Stimulated activated memory B cell treated with anti-CD40 and anti-IgM and Interleukin-4, amounts not matched to agents 10 μg/mL and 1 μg/mL and 100 μg/mL, for 72 hours (primary cell): ENCODE data around the gene SBDS.
"Not testable (repeated sequence)": the region's sequence is repeated elsewhere in the genome, so short reads cannot be mapped to it uniquely, and the experiment has no call there.

ENCODE experiments used
- ATAC-seq: fragments of 150-1000 bp; cut with Tn5 transposase; 2 replicates; pipeline ENCODE4 v1.10.0; 2021
- H3K27ac Mint-ChIP-seq: one replicate; pipeline ENCODE4 v1.8.0; 2022; ENCODE audit warnings: mild to moderate bottlenecking, mixed read lengths
- H3K27me3 Mint-ChIP-seq: one replicate; pipeline ENCODE4 v1.8.0; 2022; ENCODE audit warnings: mixed read lengths
- H3K36me3 Mint-ChIP-seq: one replicate; pipeline ENCODE4 v1.8.0; 2022; ENCODE audit warnings: mixed read lengths
- H3K4me1 Mint-ChIP-seq: one replicate; pipeline ENCODE4 v1.8.0; 2022; ENCODE audit warnings: mixed read lengths
- H3K4me3 Mint-ChIP-seq: one replicate; pipeline ENCODE4 v1.8.0; 2022; ENCODE audit warnings: mild to moderate bottlenecking, moderate library complexity, mixed read lengths
- H3K9me3 Mint-ChIP-seq: one replicate; pipeline ENCODE4 v1.8.0; 2022; ENCODE audit warnings: mixed read lengths

SBDS gene

GRCh38 chr7:66995050-66995776 is at the start of gene SBDS:
Gene SBDS (minus strand): TSS chr7:66995586. CDS start chr7:66995417, 169 bp downstream.
- H3K4me3 Mint-ChIP-seq, result peak within 1 kb of the TSS; percentile 100
- H3K27me3 Mint-ChIP-seq, H3K9me3 Mint-ChIP-seq: not testable (repeated sequence)
- H3K27ac Mint-ChIP-seq, result peak within 1 kb of the TSS; percentile 99
- peak; percentile 86 for ATAC-seq
- peaks cover 13% of the 10 kb centered on the region for H3K4me1 Mint-ChIP-seq
- peaks cover 12% of the 10 kb centered on the region for H3K36me3 Mint-ChIP-seq

GRCh38 chr7:67043559-67043930 is 48.2 kb upstream of the SBDS start:
- H3K36me3 Mint-ChIP-seq, result peaks cover 12% of the 10 kb centered on the region
- ATAC-seq, H3K4me1 Mint-ChIP-seq, H3K27ac Mint-ChIP-seq, H3K9me3 Mint-ChIP-seq, H3K27me3 Mint-ChIP-seq, H3K4me3 Mint-ChIP-seq: not testable (repeated sequence)

GRCh38 chr7:67042781-67043558 is 47.6 kb upstream of the SBDS start:
- peaks cover 12% of the 10 kb centered on the region for H3K36me3 Mint-ChIP-seq
- H3K9me3 Mint-ChIP-seq, H3K4me3 Mint-ChIP-seq, ATAC-seq, H3K4me1 Mint-ChIP-seq, H3K27ac Mint-ChIP-seq, H3K27me3 Mint-ChIP-seq: not testable (repeated sequence)

- not testable (repeated sequence) for H3K27ac Mint-ChIP-seq, H3K27me3 Mint-ChIP-seq, H3K4me1 Mint-ChIP-seq, H3K9me3 Mint-ChIP-seq, H3K4me3 Mint-ChIP-seq, ATAC-seq
- peaks cover 10% of the 10 kb centered on the region for H3K36me3 Mint-ChIP-seq
These were observed 45.4 kb upstream of the SBDS start for GRCh38 chr7:67040832-67041231.

- H3K27me3 Mint-ChIP-seq, H3K4me3 Mint-ChIP-seq, H3K4me1 Mint-ChIP-seq, ATAC-seq, H3K27ac Mint-ChIP-seq, H3K9me3 Mint-ChIP-seq: not testable (repeated sequence)
- peaks cover 31% of the 10 kb centered on the region for H3K36me3 Mint-ChIP-seq
These were observed 41.3 kb upstream of the SBDS start for GRCh38 chr7:67036432-67037395.

- H3K4me1 Mint-ChIP-seq, result no peaks in the 10 kb centered on the region
- peak overlapping the region; percentile 14 for H3K27ac Mint-ChIP-seq
- no peak overlapping the region for H3K4me3 Mint-ChIP-seq
- no peak for ATAC-seq
- no peaks in the 10 kb centered on the region for H3K9me3 Mint-ChIP-seq
- peaks cover 42% of the 10 kb centered on the region for H3K36me3 Mint-ChIP-seq
- H3K27me3 Mint-ChIP-seq, result no peaks in the 10 kb centered on the region
These were observed 37.9 kb upstream of the SBDS start for GRCh38 chr7:67033251-67033650.

GRCh38 chr7:67031685-67032084 is 36.3 kb upstream of the SBDS start:
- not testable (repeated sequence) for H3K4me3 Mint-ChIP-seq, H3K9me3 Mint-ChIP-seq, H3K27me3 Mint-ChIP-seq, ATAC-seq, H3K27ac Mint-ChIP-seq, H3K4me1 Mint-ChIP-seq
- peaks cover 47% of the 10 kb centered on the region for H3K36me3 Mint-ChIP-seq

- peaks cover 51% of the 10 kb centered on the region for H3K36me3 Mint-ChIP-seq
- H3K4me3 Mint-ChIP-seq, H3K27me3 Mint-ChIP-seq, ATAC-seq, H3K9me3 Mint-ChIP-seq, H3K27ac Mint-ChIP-seq, H3K4me1 Mint-ChIP-seq: not testable (repeated sequence)
These were observed 30.1 kb upstream of the SBDS start for GRCh38 chr7:67025459-67025858.

GRCh38 chr7:67022511-67022910 is 27.1 kb upstream of the SBDS start:
- H3K9me3 Mint-ChIP-seq, result no peaks in the 10 kb centered on the region
- no peaks in the 10 kb centered on the region for H3K27me3 Mint-ChIP-seq
- H3K4me1 Mint-ChIP-seq, result no peaks in the 10 kb centered on the region
- H3K4me3 Mint-ChIP-seq, result no peak overlapping the region
- ATAC-seq, result no peak
- H3K27ac Mint-ChIP-seq, result no peak overlapping the region
- peaks cover 62% of the 10 kb centered on the region for H3K36me3 Mint-ChIP-seq

- no peaks in the 10 kb centered on the region for H3K4me1 Mint-ChIP-seq
- H3K27ac Mint-ChIP-seq, result no peak overlapping the region
- H3K4me3 Mint-ChIP-seq, result no peak overlapping the region
- peaks cover 61% of the 10 kb centered on the region for H3K36me3 Mint-ChIP-seq
- ATAC-seq, result no peak
- H3K27me3 Mint-ChIP-seq, result no peaks in the 10 kb centered on the region
- no peaks in the 10 kb centered on the region for H3K9me3 Mint-ChIP-seq
These were observed 25.9 kb upstream of the SBDS start for GRCh38 chr7:67021260-67021659.

- ATAC-seq, result no peak
- Mint-ChIP-seq H3K4me3 (no peak overlapping the region), H3K9me3 (no peaks in the 10 kb centered on the region), H3K27me3 (no peaks in the 10 kb centered on the region), H3K4me1 (no peaks in the 10 kb centered on the region), H3K27ac (no peak overlapping the region), H3K36me3 (peaks cover 68% of the 10 kb centered on the region)
These were observed 24.4 kb upstream of the SBDS start for GRCh38 chr7:67019562-67020390.

- Mint-ChIP-seq H3K27me3 (no peaks in the 10 kb centered on the region), H3K27ac (no peak overlapping the region), H3K36me3 (peaks cover 71% of the 10 kb centered on the region), H3K4me1 (no peaks in the 10 kb centered on the region), H3K9me3 (no peaks in the 10 kb centered on the region), H3K4me3 (no peak overlapping the region)
- no peak for ATAC-seq
These were observed 23.6 kb upstream of the SBDS start for GRCh38 chr7:67018940-67019339.

GRCh38 chr7:67017971-67018370 is 22.6 kb upstream of the SBDS start:
- not testable (repeated sequence) for H3K27me3 Mint-ChIP-seq, H3K4me1 Mint-ChIP-seq, H3K27ac Mint-ChIP-seq, H3K4me3 Mint-ChIP-seq, H3K9me3 Mint-ChIP-seq, ATAC-seq
- H3K36me3 Mint-ChIP-seq, result peaks cover 71% of the 10 kb centered on the region

- peaks cover 46% of the 10 kb centered on the region for H3K36me3 Mint-ChIP-seq
- H3K9me3 Mint-ChIP-seq, H3K4me1 Mint-ChIP-seq, H3K4me3 Mint-ChIP-seq, H3K27me3 Mint-ChIP-seq, H3K27ac Mint-ChIP-seq, ATAC-seq: not testable (repeated sequence)
These were observed 18.8 kb upstream of the SBDS start for GRCh38 chr7:67014076-67014622.
